Coronary artery (tissue), 2 donors: ENCODE results near the gene DCAF12.

Source experiments
- DNase-seq: peaks from one replicate; pipeline ENCODE4 v3.0.0-alpha.2; 2017; ENCODE audit warnings: low spot score
- H3K27ac ChIP-seq, 2 donors: fragments of 200-600 bp; sonication (generic); one replicate each; pipeline ENCODE4 v1.5.1; 2016 to 2019
- H3K4me3 ChIP-seq: fragments of 200-600 bp; sonication (generic); 2 replicates; pipeline ENCODE4 v1.5.1; 2016; ENCODE audit warnings: mild to moderate bottlenecking, moderate library complexity
- TF ChIP-seq, protein P1 (sequence below): fragments of 200-600 bp; sonication (generic); IDR thresholded peaks from one replicate; pipeline ENCODE4 v1.5.1; 2019; ENCODE audit warnings: antibody characterized with exemption

Gene DCAF12

DNA sequence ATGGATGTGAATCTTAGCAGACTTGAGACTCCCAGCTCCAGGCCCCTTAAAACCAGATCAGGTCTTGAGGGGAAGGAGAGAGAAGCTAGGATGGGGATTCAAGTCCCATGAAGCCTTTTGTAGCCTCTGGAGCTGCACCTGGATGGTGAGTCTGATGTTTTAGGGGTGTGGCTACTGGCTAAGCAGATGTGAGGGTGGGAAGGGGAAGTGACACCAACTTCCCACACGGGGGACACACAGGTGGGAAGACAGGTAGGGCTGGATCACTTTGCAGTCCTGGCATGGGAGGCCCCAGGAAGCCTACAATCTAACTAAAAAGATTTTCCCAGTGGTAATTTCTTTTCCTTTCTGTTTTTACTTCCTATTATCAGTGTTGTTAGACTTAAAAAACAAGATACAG, 39.1 kb downstream of the DCAF12 start:
- TF ChIP-seq, protein P1, sequence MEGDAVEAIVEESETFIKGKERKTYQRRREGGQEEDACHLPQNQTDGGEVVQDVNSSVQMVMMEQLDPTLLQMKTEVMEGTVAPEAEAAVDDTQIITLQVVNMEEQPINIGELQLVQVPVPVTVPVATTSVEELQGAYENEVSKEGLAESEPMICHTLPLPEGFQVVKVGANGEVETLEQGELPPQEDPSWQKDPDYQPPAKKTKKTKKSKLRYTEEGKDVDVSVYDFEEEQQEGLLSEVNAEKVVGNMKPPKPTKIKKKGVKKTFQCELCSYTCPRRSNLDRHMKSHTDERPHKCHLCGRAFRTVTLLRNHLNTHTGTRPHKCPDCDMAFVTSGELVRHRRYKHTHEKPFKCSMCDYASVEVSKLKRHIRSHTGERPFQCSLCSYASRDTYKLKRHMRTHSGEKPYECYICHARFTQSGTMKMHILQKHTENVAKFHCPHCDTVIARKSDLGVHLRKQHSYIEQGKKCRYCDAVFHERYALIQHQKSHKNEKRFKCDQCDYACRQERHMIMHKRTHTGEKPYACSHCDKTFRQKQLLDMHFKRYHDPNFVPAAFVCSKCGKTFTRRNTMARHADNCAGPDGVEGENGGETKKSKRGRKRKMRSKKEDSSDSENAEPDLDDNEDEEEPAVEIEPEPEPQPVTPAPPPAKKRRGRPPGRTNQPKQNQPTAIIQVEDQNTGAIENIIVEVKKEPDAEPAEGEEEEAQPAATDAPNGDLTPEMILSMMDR: no peak
- no peak overlapping the region for H3K4me3 ChIP-seq
- H3K27ac ChIP-seq: peak overlapping the region; percentile 68 to 82
- DNase-seq: no peak

DNA sequence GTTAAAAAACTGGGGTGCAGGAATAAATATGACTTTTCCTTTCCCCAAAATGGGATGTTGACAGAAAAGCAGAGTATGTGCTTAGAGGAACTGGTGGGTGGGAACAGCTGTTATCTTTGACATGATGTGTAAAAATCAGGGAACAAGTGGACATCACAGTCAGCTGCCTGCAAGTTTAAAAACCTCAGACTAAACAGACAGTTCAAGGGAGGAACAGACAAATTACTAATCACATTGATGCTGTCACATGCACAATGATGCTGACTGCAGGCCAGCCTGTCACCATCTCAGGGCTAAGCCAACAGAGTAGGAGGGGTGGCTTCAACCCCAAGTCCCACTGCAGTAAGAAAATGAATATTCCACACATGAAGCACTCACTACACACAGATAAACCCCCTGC, 39.6 kb downstream of the DCAF12 start:
- Histone ChIP-seq H3K4me3 (no peak overlapping the region), H3K27ac (peak overlapping the region; percentile 68 to 82)
- no peak for DNase-seq
- TF ChIP-seq, protein P1: no peak

DNA sequence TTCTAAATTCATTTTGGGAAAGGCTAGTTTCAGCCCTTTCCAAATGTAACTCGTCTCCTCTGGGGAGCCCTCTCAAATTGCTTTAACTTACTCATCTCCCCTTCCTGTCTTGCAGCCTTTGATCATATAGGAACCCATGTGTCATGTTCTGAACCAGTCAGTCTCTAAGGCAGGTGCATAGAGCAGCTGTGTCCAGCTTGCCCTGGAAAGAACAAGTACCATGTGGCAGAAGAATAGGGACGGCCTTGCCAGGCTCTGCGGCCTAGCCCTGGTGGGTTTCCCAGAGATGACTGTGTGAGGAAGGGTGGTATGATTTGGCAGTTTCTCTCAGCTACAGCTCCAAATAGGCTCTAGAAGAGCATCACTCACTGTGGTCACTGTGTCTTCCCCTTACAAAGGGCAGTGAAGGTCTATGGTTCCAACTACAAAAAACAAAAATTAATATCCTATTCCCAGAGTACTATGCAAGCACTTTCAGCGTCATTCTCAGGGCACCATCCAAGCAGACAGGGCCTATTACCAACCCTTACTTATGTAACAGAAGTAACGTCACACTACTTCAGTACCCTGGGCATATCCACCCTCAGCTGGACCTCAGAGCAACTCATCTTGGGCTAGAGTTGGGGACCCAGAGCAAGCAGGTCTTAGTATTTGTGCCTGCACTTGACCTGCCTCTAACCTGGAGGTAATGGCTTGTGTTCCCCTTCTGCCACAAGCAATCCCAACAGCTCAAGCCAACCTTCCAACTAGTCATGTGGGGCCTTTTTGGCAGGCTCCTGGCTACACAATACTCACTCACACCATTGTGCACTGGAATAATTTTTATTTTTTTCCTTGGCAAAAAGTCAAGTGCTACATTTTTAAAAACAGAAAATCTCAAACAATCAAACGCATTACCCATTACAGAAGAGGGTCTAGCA, 40.7 kb downstream of the DCAF12 start:
- DNase-seq: no peak
- Histone ChIP-seq H3K4me3 (no peak overlapping the region), H3K27ac (peak overlapping the region; percentile 82 to 91)
- TF ChIP-seq, protein P1: no peak

DNA sequence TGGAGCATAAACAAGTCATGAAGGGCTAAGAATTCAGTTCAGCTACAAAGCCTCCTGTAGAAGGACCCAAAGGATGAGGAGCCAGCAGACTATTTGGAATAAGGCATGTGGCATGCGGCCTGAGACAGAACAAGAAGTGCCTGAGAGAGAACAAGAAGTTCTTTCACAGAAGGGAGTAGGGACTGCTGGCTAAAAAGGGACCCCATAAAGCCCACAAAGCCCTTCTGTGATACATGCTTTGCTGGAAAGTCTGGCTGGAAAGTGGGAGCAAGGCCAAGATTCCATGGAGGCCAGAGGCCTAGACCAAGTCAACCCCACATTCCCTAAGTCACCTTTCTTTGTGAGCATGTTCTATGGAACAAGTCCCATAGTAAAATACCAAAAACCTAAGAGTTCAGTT, 41.9 kb downstream of the DCAF12 start:
- peak; percentile 82 for DNase-seq
- Histone ChIP-seq H3K27ac (peak overlapping the region; percentile 82 to 91), H3K4me3 (no peak overlapping the region)
- TF ChIP-seq, protein P1: no peak

DNA sequence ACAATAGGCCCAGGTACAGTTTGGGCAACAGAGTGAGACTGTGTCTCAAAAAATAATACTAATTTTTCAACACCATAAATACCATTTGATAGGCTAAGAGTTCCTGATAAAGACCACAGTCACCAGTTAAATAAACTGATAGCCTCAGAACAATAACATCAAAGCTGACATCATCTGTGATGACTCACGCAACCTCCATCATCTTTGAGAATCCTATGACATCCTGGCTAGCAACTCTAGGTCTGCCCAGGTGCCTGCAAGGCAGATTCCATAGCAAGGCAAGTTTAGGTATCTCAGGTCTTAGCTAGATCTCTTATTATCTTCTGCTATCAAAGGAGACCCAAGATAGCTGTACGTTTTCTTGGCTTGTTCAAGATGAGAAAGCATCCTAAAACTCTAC, 47.3 kb downstream of the DCAF12 start:
- H3K27ac ChIP-seq: no peak overlapping the region
- H3K4me3 ChIP-seq: no peak overlapping the region
- DNase-seq: no peak
- TF ChIP-seq, protein P1: no peak

DNA sequence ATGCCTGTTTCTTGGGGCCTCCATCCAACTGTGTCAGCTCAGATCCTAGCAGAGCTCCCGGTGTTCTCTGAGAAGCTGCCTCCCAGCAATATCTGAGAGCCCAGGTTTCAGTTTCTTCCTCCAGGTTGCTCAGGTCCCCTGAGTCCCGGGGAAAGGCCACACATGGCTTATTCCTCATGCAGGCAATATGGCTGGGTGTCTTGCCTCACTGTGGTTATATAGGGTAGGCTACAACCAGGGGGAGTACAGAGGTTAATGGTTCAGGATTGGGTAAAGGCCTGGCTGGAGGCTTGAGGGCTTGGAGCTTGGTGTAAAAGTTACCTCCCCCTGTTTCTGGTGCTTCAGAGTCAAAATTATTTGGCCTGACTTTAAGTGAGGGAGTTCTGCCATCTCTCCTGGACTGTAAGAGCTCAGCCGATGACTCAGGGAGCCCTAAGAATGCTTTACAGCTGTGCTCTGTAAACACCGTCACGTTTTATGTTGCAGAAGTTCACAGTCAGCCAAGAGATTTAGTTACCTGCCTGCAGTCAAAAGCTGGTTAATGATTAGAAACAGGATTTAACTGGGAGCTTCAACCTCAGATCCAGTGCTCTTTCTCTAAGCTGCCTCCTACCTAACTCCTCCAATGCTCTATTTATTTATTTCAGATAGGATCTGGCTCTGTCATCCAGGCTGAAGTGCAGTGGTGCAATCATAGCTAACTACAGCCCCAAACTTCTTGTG, 53.5 kb downstream of the DCAF12 start:
- no peak overlapping the region for H3K4me3 ChIP-seq
- TF ChIP-seq, protein P1: no peak
- no peak overlapping the region for H3K27ac ChIP-seq
- no peak for DNase-seq
